DMS53 treated with DMSO at 0.1 percent for 48 hours (cell line): ENCODE measurements around the gene UBE2D2.

ENCODE experiments used
- DNase-seq: peaks from one replicate; lab custom pipeline; 2025; ENCODE audit not compliant: unreplicated experiment; lab: John Stamatoyannopoulos, UW

UBE2D2 gene

DNA sequence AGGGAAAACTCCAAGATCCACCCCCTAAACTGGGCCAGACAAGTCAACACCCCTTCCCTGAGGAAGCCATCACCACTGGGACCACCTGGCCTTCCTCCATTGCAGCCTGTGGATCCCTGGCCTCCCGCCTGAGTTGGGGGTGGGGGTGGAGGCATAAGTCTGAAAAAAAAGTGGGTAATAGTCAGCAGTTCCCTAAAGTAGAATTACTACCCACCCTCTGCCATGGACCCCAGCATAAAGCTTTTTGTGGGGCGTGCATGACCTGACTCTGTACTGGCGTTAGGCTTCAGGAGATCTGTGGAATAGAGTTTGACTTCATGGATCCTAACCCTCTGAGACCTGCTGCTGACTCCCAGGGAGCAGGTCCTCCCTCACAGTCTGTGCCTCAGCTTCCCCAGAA is 85.0 kb downstream of the UBE2D2 start:
- no peak for DNase-seq

DNA sequence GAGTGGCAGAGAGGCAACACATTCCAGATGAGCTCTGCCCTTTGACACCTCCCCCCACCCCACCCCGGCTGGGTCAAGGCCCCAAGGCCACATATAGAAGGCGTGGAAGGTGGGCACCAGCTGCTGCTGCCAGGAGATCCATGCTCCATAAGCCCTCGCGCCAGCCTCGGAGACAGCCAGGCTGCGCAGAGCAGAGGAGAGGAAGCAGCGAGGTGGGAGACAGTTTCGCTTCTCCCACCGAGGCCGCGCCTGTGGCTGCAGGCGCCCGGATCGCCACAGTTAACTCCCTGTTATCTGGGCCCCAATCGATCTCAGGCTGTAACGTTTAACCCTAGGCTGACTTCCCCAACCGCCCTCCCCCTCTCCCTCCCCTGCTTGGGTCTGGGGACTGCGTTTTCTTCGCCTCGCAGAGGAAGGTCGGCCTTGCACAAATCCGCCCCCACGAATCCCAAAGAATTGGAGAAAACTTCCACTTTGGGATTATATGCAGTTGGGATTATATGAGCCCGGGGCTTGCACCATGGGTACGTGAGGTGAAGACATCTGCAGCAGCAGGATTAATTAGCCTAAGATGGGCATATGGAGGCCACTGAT is 85.9 kb downstream of the UBE2D2 start:
- DNase-seq: no peak

GRCh38 chr5:139647506-139648204 is 86.5 kb downstream of the UBE2D2 start:
- DNase-seq: no peak

DNA sequence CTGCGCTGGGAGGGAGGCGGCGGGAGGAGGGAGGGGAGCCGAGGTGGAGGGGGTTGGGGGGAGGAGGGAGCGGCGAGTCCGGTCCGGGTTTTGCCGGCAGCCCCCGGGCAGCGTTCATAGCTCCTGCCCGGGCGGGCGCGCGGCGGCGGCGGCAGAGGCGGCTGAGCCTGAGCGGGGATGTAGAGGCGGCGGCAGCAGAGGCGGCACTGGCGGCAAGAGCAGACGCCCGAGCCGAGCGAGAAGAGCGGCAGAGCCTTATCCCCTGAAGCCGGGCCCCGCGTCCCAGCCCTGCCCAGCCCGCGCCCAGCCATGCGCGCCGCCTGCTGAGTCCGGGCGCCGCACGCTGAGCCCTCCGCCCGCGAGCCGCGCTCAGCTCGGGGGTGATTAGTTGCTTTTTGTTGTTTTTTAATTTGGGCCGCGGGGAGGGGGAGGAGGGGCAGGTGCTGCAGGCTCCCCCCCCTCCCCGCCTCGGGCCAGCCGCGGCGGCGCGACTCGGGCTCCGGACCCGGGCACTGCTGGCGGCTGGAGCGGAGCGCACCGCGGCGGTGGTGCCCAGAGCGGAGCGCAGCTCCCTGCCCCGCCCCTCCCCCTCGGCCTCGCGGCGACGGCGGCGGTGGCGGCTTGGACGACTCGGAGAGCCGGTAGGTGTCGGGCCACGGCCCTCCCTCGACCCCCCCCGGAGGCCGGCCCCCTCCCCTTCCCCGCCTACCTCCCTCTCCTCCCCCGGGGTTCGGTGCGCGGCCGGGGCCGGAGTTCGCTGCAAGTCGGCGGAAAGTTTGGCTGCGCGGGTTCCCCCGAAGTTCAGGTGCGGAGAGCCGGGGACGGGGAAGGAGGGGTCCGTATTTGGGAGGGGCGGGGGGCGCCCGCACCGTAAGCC is 87.3 kb downstream of the UBE2D2 start, which contains the start of gene CXXC5:
TSS of gene CXXC5 (plus strand) at position 145 of the 877 bp plus-strand sequence. CDS start 32,175 bp downstream, outside the sequence.
- peak; percentile 67 for DNase-seq

DNA sequence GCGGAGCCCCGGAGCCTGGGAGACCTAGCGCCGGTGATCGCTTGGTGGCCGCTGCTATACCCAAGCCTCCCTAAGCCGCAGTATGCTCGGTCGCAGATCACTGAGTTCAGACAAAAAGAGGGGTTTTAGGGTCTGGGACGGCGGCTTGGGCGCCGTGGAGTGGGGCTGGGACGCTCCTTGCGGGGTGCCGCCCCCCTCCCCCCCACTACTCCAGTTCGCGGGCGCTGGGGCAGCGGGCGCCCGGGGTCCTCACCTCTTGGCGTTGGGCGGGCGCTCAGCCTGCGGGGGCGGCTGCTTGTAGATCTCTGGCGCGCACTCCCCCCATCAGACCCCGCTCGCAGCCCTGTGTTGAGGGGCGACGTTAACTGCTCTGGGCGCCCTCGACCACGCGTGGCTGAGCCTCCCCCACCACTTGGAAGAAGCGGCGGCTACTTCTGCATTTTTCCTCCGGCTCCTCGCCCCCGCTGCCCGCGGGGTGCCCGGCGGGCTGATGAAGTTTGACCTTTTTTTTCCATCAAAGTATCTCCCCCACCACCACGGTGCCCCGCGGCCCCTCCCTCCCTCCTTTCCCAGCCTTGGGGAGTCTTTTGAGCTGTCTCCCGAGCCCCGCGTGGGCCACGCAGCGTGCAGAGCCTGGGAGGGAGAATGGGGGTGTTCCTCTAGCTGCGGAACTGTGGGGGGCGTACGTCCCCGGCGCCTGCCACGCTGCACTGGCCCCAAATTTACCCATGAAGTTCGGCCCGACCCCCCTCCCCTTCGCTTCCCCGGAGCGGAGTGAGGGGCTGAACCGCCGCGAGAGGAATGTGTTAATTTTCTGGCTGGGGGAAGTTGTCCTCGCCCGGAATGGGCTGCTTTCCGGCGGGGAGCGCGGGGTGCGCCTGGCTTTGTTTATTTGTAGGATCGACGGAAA is 88.2 kb downstream of the UBE2D2 start:
- no peak for DNase-seq

GRCh38 chr5:139650031-139650688 is 89.0 kb downstream of the UBE2D2 start:
- no peak for DNase-seq

- no peak for DNase-seq
Observed at GRCh38 chr5:139650689-139651042, 89.5 kb downstream of the UBE2D2 start.

GRCh38 chr5:139651043-139651834 is 90.1 kb downstream of the UBE2D2 start:
- peak; percentile 45 for DNase-seq

GRCh38 chr5:139651853-139652787 is 91.0 kb downstream of the UBE2D2 start:
- DNase-seq: no peak

DNA sequence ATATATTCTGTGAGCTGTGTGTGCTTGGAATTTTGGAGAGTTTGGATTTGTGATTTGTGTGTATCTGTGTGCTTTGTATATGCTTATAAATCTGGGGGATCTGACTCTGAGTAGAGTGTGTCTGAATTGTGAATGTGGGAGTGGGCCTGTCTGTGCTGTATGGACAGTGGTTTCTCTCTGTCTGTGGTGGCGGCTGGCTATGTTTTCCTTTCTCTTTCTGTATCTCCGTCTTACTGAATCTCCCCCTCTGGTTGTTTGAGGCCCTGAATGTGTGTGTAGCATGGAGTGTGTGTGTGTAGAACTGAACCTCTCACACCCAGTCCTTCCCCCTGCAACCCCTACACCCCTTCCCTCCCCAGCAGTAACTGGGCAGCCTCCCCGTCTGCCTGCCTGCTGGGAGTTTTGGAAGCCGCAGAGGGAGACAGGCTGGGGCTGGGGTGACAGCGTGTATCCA is 91.7 kb downstream of the UBE2D2 start:
- no peak for DNase-seq

DNA sequence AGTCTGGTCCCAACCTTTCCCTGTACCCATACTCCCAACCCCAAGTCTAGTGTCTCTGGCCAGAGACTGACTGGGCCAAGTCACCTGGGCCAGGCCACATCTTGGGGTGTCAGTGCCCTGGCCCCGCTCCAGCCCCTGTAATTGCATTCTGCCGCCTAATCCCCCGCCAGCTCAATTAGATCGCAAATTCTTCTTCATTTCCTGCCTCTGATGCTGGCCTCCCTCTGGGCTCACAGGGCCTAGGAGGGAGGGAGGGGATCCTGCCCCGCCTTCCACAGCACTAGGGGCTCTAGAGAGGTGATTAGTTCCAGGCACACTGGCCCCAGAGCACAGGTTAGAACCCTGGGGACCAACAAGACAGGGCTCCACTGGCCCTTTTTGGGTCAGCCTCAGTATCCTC is 92.5 kb downstream of the UBE2D2 start:
- no peak for DNase-seq

DNA sequence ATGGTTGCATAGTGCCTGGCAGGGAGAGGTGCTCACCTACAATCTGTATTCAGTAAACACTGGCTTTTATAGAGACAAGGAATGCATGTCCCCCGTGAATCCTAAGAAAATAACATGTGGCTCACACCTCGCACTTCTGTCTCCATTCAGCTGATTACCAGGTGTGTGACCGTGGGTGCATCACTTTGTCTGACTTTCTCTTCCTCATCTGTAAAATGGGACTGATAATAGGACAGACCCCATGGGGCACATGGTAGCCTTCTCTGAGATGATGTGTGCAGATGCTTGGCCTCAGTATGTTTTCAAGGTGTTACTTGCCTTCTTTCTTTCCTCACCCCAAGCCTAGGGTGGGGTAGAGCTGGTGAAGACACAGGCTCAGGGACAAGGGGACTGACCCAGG is 93.3 kb downstream of the UBE2D2 start:
- no peak for DNase-seq

DNA sequence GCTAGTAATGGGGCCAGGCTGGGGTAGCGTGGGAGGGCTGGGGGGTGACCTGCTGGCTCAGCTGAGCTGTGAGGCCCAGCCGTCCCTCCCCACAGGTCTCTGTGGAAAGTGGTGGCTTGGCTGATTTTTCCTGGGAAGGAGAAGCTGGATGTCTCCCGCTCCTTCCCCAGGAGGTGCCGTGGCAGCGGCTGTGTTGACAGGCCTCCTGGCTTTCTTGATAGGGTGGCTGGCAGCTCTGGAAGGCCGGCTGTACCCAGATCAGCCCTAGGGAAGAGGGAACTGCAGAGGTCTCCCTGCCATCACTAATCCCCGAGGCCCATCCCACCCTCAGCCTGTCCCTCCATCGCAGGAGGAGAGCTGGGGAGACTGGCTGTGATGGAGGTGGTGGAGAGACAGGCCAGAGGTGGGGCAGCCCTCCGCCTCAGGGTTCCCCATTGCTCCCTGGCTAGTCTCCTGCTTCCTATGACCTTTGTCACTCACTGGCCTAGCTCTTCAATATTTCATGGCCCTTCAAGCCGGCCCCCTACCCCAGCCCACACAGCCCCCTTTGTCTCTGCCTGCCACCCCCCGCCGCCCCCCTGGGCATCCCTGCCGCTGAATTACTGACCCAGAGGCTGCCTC is 93.8 kb downstream of the UBE2D2 start:
- DNase-seq: peak; percentile 20

- DNase-seq: peak; percentile 39
Observed at GRCh38 chr5:139655727-139656271, 94.7 kb downstream of the UBE2D2 start.

GRCh38 chr5:139657363-139658321 is 96.5 kb downstream of the UBE2D2 start:
- no peak for DNase-seq

GRCh38 chr5:139658501-139658927 is 97.4 kb downstream of the UBE2D2 start:
- DNase-seq: no peak
